K562 (cell line): ENCODE data around the gene BZW2. TPM values are rescaled to one million over a fixed set of nuclear protein-coding genes. Genes with fewer than 3 reads are reported as not detected.

ENCODE experiments used
- C11orf30 ChIP-seq: fragments of 450-650 bp; IDR thresholded peaks from 2 replicates; pipeline ENCODE4 v1.6.1; 2016; ENCODE audit warnings: low read depth, mild to moderate bottlenecking
- CREM ChIP-seq: IDR thresholded peaks from 2 replicates; pipeline ENCODE4 v1.6.1; 2014; ENCODE audit warnings: antibody characterized with exemption, low read depth
- EP300 ChIP-seq: IDR thresholded peaks from 2 replicates; pipeline ENCODE4 v1.6.1; 2012; ENCODE audit warnings: low read length, improper control_type of control experiment
- JUND ChIP-seq, 2 experiments: IDR thresholded peaks; 2 replicates in 1 of 2; 3 replicates in 1 of 2; pipeline ENCODE4 v1.6.1; 2011; ENCODE audit warnings: borderline replicate concordance in 2 of 2, low read depth in 2 of 2, low read length in 2 of 2, improper control_type of control experiment in 1 of 2, missing biosample characterization in 1 of 2, missing genetic modification characterization in 1 of 2, missing genetic modification reagents in 1 of 2
- LARP7 ChIP-seq: fragments of 450-650 bp; IDR thresholded peaks from 2 replicates; pipeline ENCODE4 v1.6.1; 2016
- SOX6 ChIP-seq: fragments of 450-650 bp; IDR thresholded peaks from 2 replicates; pipeline ENCODE4 v1.6.1; 2014; ENCODE audit warnings: mild to moderate bottlenecking
- STAT5A ChIP-seq: IDR thresholded peaks from 2 replicates; pipeline ENCODE4 v1.6.1; 2012; ENCODE audit warnings: low read length, inconsistent platforms, borderline replicate concordance
- TAF9B ChIP-seq: fragments of 450-650 bp; IDR thresholded peaks from 2 replicates; pipeline ENCODE4 v1.6.1; 2018; ENCODE audit warnings: mild to moderate bottlenecking; ENCODE audit not compliant: partially characterized antibody
- ZNF766 ChIP-seq: fragments of 200-800 bp; sonication (Bioruptor generic); conservative IDR thresholded peaks from 2 replicates; pipeline ENCODE4 v1.6.1; 2016; ENCODE audit warnings: missing genetic modification characterization, missing compliant biosample characterization
- polyA plus RNA-seq, 8 experiments: library from polyadenylated mRNA; depleted of rRNA in 4 of 8; stranded (reverse) in 5 of 8; unstranded in 3 of 8; fragments of >200 nt; fragmentation: Nextera tagmentation in 2 of 8; fragmentation: Illumina TruSeq in 1 of 8; extraction: Ambion mirVana in 2 of 8; extraction: Trizol in 1 of 8; gene quantifications; 2 replicates each; pipeline versions ENCODE4 v1.2.1 to v1.2.3, GENCODE V29; 2011 to 2014; ENCODE audit warnings: inconsistent platforms in 1 of 8, missing spikeins in 1 of 8
- total RNA-seq, 7 experiments: library from RNA; depleted of rRNA in 6 of 7; stranded (reverse); fragments of >200 nt in 6 of 7; fragmentation: Illumina TruSeq in 2 of 7; extraction: Trizol in 2 of 7; gene quantifications; 2 replicates each; pipeline versions ENCODE4 v1.2.1 to v1.2.3, GENCODE V29; 2011 to 2021; ENCODE audit warnings: low replicate concordance in 1 of 7
- TF ChIP-seq, protein P1 (sequence below): fragments of 250-450 bp; sonication (Bioruptor Pico); IDR thresholded peaks from 2 replicates; pipeline ENCODE4 v1.8.0; 2021; ENCODE audit warnings: borderline replicate concordance, mild to moderate bottlenecking, moderate library complexity; ENCODE audit not compliant: poor library complexity, severe bottlenecking
- TF ChIP-seq, protein P2 (sequence below): fragments of 450-650 bp; IDR thresholded peaks from 2 replicates; pipeline ENCODE4 v1.6.1; 2016; ENCODE audit warnings: mild to moderate bottlenecking
- TF ChIP-seq, protein P3 (sequence below): fragments of 450-650 bp; IDR thresholded peaks from 2 replicates; pipeline ENCODE4 v1.6.1; 2018; ENCODE audit not compliant: partially characterized antibody
- TF ChIP-seq, protein P4 (sequence below): sonication (generic); formaldehyde crosslinking; IDR thresholded peaks from 2 replicates; pipeline ENCODE4 v1.9.0; 2022; ENCODE audit warnings: mild to moderate bottlenecking, missing genetic modification reagents
- TF ChIP-seq, protein P5 (sequence below): fragments of 450-650 bp; conservative IDR thresholded peaks from 2 replicates; pipeline ENCODE4 v1.6.1; 2016; ENCODE audit warnings: missing genetic modification characterization, low read depth, mild to moderate bottlenecking, control low read depth, missing compliant biosample characterization
- TF ChIP-seq, protein P6 (sequence below), 2 experiments: fragments of 200-800 bp in 1 of 2; sonication (Bioruptor generic) in 1 of 2; sonication (generic) in 1 of 2; formaldehyde crosslinking in 1 of 2; IDR thresholded peaks in 1 of 2; conservative IDR thresholded peaks in 1 of 2; 2 replicates each; pipeline versions ENCODE4 v1.5.0 to v1.6.1; 2016 to 2020; ENCODE audit warnings: missing compliant biosample characterization in 1 of 2, missing genetic modification characterization in 1 of 2, missing genetic modification reagents in 1 of 2

The BZW2 gene
- total and polyA plus RNA-seq, 9 of the 15 experiments (the other 6 are each of a cell fraction or from before 2014, with no cell fraction given), result 140 to 316 (median 173) TPM

DNA sequence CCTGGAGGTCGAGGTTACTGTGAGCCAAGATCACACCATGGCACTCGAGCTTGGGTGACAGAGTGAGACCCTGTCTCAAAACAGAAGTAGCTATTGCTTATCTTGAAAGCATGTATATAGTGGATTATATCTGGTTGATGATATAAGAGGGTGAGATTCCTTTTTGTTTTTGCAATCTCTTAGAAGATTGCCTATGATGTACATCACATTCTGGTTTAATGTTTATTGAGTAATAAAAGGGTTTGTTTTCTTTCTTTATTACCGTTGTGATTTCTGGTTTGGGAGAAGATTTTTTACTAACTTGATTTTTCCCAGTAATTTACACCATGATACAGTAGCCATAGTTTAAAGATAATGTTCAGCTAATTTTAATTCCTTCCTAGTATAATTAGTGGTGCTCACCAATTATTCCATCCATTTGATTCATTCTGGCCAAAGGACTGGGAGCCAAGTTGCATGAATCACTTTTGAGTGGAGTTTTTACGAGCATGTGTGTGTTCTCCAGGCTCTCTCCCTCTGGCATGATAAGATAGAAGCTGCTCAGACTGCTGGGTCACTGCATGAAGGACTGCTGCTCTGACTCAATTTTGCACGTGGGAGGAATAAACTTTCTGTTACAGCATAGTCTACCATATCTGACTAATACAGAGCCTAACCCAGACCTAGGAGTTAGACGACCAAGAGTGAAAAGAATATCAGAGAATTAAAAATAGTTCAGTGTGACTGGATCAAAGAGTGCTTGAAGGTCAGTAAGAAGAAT, 94.1 kb downstream of the BZW2 start (continued):
- TF ChIP-seq, protein P1, sequence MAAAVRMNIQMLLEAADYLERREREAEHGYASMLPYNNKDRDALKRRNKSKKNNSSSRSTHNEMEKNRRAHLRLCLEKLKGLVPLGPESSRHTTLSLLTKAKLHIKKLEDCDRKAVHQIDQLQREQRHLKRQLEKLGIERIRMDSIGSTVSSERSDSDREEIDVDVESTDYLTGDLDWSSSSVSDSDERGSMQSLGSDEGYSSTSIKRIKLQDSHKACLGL (CRISPR knock-in tag), result no peak
- TF ChIP-seq LARP7 (no peak), CREM (peak; percentile 81), C11orf30 (peak; percentile 82), EP300 (peak; percentile 94), SOX6 (peak; percentile 81), ZNF766 (CRISPR knock-in tag) (peak; percentile 64; the same call in 1 of the 2 replicates), TAF9B (peak; percentile 69), JUND (IDR thresholded peaks at IDR 0.05; ENCODE audit: borderline replicate concordance, low read depth, low read length) (peak; percentile 91), JUND (tag; IDR thresholded peaks at IDR 0.05; ENCODE audit: borderline replicate concordance, low read depth, low read length) (peak; percentile 93; the same call in 2 of the 3 replicates), STAT5A (peak; percentile 93)
- TF ChIP-seq, protein P2, sequence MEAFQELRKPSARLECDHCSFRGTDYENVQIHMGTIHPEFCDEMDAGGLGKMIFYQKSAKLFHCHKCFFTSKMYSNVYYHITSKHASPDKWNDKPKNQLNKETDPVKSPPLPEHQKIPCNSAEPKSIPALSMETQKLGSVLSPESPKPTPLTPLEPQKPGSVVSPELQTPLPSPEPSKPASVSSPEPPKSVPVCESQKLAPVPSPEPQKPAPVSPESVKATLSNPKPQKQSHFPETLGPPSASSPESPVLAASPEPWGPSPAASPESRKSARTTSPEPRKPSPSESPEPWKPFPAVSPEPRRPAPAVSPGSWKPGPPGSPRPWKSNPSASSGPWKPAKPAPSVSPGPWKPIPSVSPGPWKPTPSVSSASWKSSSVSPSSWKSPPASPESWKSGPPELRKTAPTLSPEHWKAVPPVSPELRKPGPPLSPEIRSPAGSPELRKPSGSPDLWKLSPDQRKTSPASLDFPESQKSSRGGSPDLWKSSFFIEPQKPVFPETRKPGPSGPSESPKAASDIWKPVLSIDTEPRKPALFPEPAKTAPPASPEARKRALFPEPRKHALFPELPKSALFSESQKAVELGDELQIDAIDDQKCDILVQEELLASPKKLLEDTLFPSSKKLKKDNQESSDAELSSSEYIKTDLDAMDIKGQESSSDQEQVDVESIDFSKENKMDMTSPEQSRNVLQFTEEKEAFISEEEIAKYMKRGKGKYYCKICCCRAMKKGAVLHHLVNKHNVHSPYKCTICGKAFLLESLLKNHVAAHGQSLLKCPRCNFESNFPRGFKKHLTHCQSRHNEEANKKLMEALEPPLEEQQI, result peak; percentile 72
- TF ChIP-seq, protein P3, sequence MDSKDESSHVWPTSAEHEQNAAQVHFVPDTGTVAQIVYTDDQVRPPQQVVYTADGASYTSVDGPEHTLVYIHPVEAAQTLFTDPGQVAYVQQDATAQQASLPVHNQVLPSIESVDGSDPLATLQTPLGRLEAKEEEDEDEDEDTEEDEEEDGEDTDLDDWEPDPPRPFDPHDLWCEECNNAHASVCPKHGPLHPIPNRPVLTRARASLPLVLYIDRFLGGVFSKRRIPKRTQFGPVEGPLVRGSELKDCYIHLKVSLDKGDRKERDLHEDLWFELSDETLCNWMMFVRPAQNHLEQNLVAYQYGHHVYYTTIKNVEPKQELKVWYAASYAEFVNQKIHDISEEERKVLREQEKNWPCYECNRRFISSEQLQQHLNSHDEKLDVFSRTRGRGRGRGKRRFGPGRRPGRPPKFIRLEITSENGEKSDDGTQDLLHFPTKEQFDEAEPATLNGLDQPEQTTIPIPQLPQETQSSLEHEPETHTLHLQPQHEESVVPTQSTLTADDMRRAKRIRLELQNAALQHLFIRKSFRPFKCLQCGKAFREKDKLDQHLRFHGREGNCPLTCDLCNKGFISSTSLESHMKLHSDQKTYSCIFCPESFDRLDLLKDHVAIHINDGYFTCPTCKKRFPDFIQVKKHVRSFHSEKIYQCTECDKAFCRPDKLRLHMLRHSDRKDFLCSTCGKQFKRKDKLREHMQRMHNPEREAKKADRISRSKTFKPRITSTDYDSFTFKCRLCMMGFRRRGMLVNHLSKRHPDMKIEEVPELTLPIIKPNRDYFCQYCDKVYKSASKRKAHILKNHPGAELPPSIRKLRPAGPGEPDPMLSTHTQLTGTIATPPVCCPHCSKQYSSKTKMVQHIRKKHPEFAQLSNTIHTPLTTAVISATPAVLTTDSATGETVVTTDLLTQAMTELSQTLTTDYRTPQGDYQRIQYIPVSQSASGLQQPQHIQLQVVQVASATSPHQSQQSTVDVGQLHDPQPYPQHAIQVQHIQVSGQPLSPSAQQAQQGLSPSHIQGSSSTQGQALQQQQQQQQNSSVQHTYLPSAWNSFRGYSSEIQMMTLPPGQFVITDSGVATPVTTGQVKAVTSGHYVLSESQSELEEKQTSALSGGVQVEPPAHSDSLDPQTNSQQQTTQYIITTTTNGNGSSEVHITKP, result peak; percentile 39
- TF ChIP-seq, protein P4, sequence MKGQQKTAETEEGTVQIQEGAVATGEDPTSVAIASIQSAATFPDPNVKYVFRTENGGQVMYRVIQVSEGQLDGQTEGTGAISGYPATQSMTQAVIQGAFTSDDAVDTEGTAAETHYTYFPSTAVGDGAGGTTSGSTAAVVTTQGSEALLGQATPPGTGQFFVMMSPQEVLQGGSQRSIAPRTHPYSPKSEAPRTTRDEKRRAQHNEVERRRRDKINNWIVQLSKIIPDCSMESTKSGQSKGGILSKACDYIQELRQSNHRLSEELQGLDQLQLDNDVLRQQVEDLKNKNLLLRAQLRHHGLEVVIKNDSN (CRISPR knock-in tag), result peak; percentile 33; the same call in 1 of the 2 replicates
- TF ChIP-seq, protein P5, sequence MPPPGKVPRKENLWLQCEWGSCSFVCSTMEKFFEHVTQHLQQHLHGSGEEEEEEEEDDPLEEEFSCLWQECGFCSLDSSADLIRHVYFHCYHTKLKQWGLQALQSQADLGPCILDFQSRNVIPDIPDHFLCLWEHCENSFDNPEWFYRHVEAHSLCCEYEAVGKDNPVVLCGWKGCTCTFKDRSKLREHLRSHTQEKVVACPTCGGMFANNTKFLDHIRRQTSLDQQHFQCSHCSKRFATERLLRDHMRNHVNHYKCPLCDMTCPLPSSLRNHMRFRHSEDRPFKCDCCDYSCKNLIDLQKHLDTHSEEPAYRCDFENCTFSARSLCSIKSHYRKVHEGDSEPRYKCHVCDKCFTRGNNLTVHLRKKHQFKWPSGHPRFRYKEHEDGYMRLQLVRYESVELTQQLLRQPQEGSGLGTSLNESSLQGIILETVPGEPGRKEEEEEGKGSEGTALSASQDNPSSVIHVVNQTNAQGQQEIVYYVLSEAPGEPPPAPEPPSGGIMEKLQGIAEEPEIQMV (tag), result 0 out of 2 replicates have a peak, but pooled peaks have one; percentile 35
- TF ChIP-seq, protein P6, sequence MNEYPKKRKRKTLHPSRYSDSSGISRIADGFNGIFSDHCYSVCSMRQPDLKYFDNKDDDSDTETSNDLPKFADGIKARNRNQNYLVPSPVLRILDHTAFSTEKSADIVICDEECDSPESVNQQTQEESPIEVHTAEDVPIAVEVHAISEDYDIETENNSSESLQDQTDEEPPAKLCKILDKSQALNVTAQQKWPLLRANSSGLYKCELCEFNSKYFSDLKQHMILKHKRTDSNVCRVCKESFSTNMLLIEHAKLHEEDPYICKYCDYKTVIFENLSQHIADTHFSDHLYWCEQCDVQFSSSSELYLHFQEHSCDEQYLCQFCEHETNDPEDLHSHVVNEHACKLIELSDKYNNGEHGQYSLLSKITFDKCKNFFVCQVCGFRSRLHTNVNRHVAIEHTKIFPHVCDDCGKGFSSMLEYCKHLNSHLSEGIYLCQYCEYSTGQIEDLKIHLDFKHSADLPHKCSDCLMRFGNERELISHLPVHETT (CRISPR knock-in tag; conservative IDR thresholded peaks at IDR 0.05 in 1 of 2, IDR thresholded peaks at IDR 0.05 in 1 of 2), result peak in 1 of 2 experiments; percentile 74; a peak in 2 of 4 replicates
